ENCODE data around the gene CRYGS.

DNA sequence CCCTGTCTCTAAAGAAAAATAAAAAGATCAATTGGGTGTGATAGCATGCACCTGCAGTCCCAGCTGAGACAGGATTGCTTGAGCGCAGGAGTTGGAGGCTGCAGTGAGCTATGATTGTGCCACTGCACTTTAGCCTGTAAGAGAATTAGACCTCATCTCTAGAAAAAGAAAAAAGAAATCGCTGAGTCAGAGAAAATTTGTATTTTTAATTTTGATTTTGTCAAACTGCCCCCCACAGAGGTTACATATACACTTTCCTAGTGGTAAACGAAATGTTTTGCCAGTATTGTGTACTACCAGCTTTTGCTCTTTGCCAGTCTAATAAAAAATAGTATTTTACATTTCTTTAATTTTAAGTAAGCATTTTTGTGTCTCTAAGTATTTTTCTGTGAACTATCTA, 5.3 kb upstream of the CRYGS start:
- TF ChIP-seq, protein P1, sequence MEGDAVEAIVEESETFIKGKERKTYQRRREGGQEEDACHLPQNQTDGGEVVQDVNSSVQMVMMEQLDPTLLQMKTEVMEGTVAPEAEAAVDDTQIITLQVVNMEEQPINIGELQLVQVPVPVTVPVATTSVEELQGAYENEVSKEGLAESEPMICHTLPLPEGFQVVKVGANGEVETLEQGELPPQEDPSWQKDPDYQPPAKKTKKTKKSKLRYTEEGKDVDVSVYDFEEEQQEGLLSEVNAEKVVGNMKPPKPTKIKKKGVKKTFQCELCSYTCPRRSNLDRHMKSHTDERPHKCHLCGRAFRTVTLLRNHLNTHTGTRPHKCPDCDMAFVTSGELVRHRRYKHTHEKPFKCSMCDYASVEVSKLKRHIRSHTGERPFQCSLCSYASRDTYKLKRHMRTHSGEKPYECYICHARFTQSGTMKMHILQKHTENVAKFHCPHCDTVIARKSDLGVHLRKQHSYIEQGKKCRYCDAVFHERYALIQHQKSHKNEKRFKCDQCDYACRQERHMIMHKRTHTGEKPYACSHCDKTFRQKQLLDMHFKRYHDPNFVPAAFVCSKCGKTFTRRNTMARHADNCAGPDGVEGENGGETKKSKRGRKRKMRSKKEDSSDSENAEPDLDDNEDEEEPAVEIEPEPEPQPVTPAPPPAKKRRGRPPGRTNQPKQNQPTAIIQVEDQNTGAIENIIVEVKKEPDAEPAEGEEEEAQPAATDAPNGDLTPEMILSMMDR (IDR thresholded peaks at IDR 0.05), result no peak
- no peak for TF ChIP-seq POLR2A (IDR thresholded peaks at IDR 0.05)
